HEK293 (cell line): Measurements from ENCODE around the gene PITPNM1.
A peak's percentile ranks its signal among the peaks of the same experiment; 100 is the strongest.

Source experiments
- CTCF ChIA-PET: fragments of 350-600 bp; formaldehyde crosslinking; extraction: SDS; loops from one replicate; lab custom pipeline; 2021; ENCODE audit warnings: antibody characterized with exemption; lab: Yijun Ruan, JAX
- POLR2A ChIA-PET: fragments of 300-600 bp; formaldehyde crosslinking; extraction: SDS; loops from one replicate; lab custom pipeline; 2020; ENCODE audit warnings: antibody characterized with exemption, inconsistent platforms; lab: Yijun Ruan, JAX
- H3K27ac ChIP-seq: fragments of 200-500 bp; sonication (Bioruptor generic); 2 replicates; pipeline ENCODE4 v1.5.1; 2014; ENCODE audit warnings: low read depth, low read length, control low read depth, inconsistent platforms; ENCODE audit errors: extremely low read depth
- H3K36me3 ChIP-seq, 2 experiments: fragments of 200-500 bp in 1 of 2; sonication (Bioruptor generic) in 1 of 2; 1 replicate in 1 of 2; 2 replicates in 1 of 2; pipeline ENCODE4 v1.5.1; 2014 to 2017; ENCODE audit warnings: inconsistent platforms in 2 of 2, low read length in 2 of 2; ENCODE audit not compliant: control insufficient read depth in 2 of 2, insufficient read depth in 1 of 2
- H3K4me1 ChIP-seq: fragments of 200-500 bp; sonication (Bioruptor generic); 2 replicates; pipeline ENCODE4 v1.5.1; 2014; ENCODE audit warnings: mild to moderate bottlenecking, low read length, inconsistent platforms; ENCODE audit not compliant: control insufficient read depth, insufficient read depth
- H3K4me3 ChIP-seq: 2 replicates; pipeline ENCODE4 v1.5.1; 2011; ENCODE audit warnings: low read depth, mild to moderate bottlenecking, control low read depth, low read length, moderate library complexity
- H3K9me3 ChIP-seq: fragments of 200-500 bp; sonication (Bioruptor generic); 2 replicates; pipeline ENCODE4 v1.5.1; 2014; ENCODE audit warnings: low read depth, low read length, inconsistent platforms; ENCODE audit not compliant: control insufficient read depth, insufficient read depth
- GLI2 ChIP-seq: fragments of 450-650 bp; formaldehyde crosslinking; IDR thresholded peaks from 2 replicates; pipeline ENCODE4; 2017; ENCODE audit warnings: missing biosample characterization, missing genetic modification characterization, low read depth, borderline replicate concordance
- GLIS1 ChIP-seq: fragments of 450-650 bp; formaldehyde crosslinking; IDR thresholded peaks from 2 replicates; pipeline ENCODE4 v1.5.1; 2016; ENCODE audit warnings: missing biosample characterization, missing genetic modification characterization
- IKZF3 ChIP-seq: fragments of 450-650 bp; IDR thresholded peaks from 2 replicates; pipeline ENCODE4 v1.5.0; 2018; ENCODE audit warnings: missing biosample characterization, mild to moderate bottlenecking, missing genetic modification characterization, moderate library complexity
- OSR2 ChIP-seq: fragments of 450-650 bp; formaldehyde crosslinking; IDR thresholded peaks from 2 replicates; pipeline ENCODE4 v1.5.1; 2016; ENCODE audit warnings: missing biosample characterization, missing genetic modification characterization
- SCRT2 ChIP-seq: fragments of 450-650 bp; formaldehyde crosslinking; IDR thresholded peaks from 2 replicates; pipeline ENCODE4 v1.5.1; 2016; ENCODE audit warnings: missing biosample characterization, missing genetic modification characterization
- ZEB2 ChIP-seq: fragments of 450-650 bp; formaldehyde crosslinking; IDR thresholded peaks from 2 replicates; pipeline ENCODE4 v1.5.1; 2016; ENCODE audit warnings: missing biosample characterization, missing genetic modification characterization
- ZFP41 ChIP-seq: fragments of 450-650 bp; formaldehyde crosslinking; IDR thresholded peaks from 2 replicates; pipeline ENCODE4 v1.5.1; 2016; ENCODE audit warnings: missing biosample characterization, missing genetic modification characterization, borderline replicate concordance
- ZNF248 ChIP-seq: fragments of 450-650 bp; formaldehyde crosslinking; IDR thresholded peaks from 2 replicates; pipeline ENCODE4 v1.5.1; 2017; ENCODE audit warnings: missing biosample characterization, missing genetic modification characterization
- ZNF266 ChIP-seq: fragments of 450-650 bp; formaldehyde crosslinking; IDR thresholded peaks from 2 replicates; pipeline ENCODE4 v1.5.1; 2016; ENCODE audit warnings: missing biosample characterization, missing genetic modification characterization, low read depth
- ZNF341 ChIP-seq: fragments of 450-650 bp; formaldehyde crosslinking; IDR thresholded peaks from 2 replicates; pipeline ENCODE4; 2016; ENCODE audit warnings: low read depth, missing biosample characterization, missing genetic modification characterization
- ZNF426 ChIP-seq: fragments of 450-650 bp; formaldehyde crosslinking; IDR thresholded peaks from 2 replicates; pipeline ENCODE4 v1.5.1; 2017; ENCODE audit warnings: missing biosample characterization, missing genetic modification characterization, mild to moderate bottlenecking, inconsistent platforms, moderate library complexity
- ZNF514 ChIP-seq: fragments of 450-650 bp; formaldehyde crosslinking; IDR thresholded peaks from 2 replicates; pipeline ENCODE4 v1.5.1; 2016; ENCODE audit warnings: missing biosample characterization, missing genetic modification characterization
- ZNF561 ChIP-seq: fragments of 450-650 bp; IDR thresholded peaks from 2 replicates; pipeline ENCODE4 v1.5.1; 2018; ENCODE audit warnings: missing biosample characterization, missing genetic modification characterization, borderline replicate concordance
- ZNF571 ChIP-seq: fragments of 450-650 bp; formaldehyde crosslinking; IDR thresholded peaks from 2 replicates; pipeline ENCODE4 v1.5.0; 2017; ENCODE audit warnings: missing biosample characterization, missing genetic modification characterization
- ZNF677 ChIP-seq: fragments of 450-650 bp; IDR thresholded peaks from 2 replicates; pipeline ENCODE4 v1.5.0; 2018; ENCODE audit warnings: missing biosample characterization, mild to moderate bottlenecking, missing genetic modification characterization, moderate library complexity
- ZNF792 ChIP-seq: fragments of 450-650 bp; formaldehyde crosslinking; IDR thresholded peaks from 2 replicates; pipeline ENCODE4 v1.5.1; 2016; ENCODE audit warnings: missing biosample characterization, missing genetic modification characterization
- ZSCAN23 ChIP-seq: fragments of 450-650 bp; formaldehyde crosslinking; IDR thresholded peaks from 2 replicates; pipeline ENCODE4 v1.5.1; 2016; ENCODE audit warnings: missing biosample characterization, missing genetic modification characterization
- TF ChIP-seq, protein P1 (sequence below): fragments of 450-650 bp; formaldehyde crosslinking; IDR thresholded peaks from 2 replicates; pipeline ENCODE4 v1.5.1; 2017; ENCODE audit warnings: missing biosample characterization, missing genetic modification characterization
- TF ChIP-seq, protein P2 (sequence below): IDR thresholded peaks from 2 replicates; pipeline ENCODE4 v1.6.1; 2011; ENCODE audit warnings: mild to moderate bottlenecking, low read depth, low read length, borderline replicate concordance
- TF ChIP-seq, protein P3 (sequence below): fragments of 450-650 bp; formaldehyde crosslinking; IDR thresholded peaks from 2 replicates; pipeline ENCODE4; 2016; ENCODE audit warnings: missing biosample characterization, missing genetic modification characterization
- TF ChIP-seq, protein P4 (sequence below): fragments of 450-650 bp; formaldehyde crosslinking; IDR thresholded peaks from 2 replicates; pipeline ENCODE4 v1.5.1; 2016; ENCODE audit warnings: missing biosample characterization, missing genetic modification characterization

PITPNM1 gene

DNA sequence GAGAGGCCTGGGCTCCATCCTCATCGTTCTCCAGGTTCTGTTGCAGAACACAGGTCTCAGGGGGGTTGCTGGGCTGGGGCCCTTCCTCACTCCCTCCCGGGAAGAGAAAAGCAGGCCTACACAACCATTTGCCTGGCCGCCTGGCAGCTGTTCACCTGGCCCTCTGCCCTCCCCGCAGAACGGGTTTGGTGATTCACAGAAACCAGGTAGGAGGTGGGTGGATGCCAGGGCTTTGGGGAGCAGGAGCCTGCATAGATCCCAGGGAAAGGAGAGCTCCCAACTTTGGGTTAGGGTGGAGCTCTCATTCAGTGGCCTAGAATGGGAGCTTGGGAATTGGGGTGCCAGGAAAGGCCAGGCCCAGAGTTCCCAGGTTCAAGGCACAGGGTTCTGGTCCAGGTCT lies 37.1 kb downstream of the PITPNM1 start:
- Histone ChIP-seq H3K9me3 (no peaks in the 10 kb centered on the region), H3K4me1 (no peaks in the 10 kb centered on the region; the same call in 1 of the 2 replicates), H3K27ac (no peak overlapping the region; the same call in 1 of the 2 replicates), H3K36me3 (no peaks in the 10 kb centered on the region), H3K4me3 (peak overlapping the region; percentile 71)
- TF ChIP-seq ZNF266 (no peak), GLIS1 (tag by site-specific recombination) (0 out of 2 replicates have a peak, but pooled peaks have one; percentile 2), ZNF426 (tag by site-specific recombination) (no peak), ZNF341 (tag by site-specific recombination) (peak; percentile 66), ZNF248 (no peak), IKZF3 (no peak), ZNF792 (no peak), ZNF571 (tag by site-specific recombination) (no peak)
- TF ChIP-seq, protein P1, sequence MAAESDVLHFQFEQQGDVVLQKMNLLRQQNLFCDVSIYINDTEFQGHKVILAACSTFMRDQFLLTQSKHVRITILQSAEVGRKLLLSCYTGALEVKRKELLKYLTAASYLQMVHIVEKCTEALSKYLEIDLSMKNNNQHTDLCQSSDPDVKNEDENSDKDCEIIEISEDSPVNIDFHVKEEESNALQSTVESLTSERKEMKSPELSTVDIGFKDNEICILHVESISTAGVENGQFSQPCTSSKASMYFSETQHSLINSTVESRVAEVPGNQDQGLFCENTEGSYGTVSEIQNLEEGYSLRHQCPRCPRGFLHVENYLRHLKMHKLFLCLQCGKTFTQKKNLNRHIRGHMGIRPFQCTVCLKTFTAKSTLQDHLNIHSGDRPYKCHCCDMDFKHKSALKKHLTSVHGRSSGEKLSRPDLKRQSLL (tag by site-specific recombination), result 0 out of 2 replicates have a peak, but pooled peaks have one; percentile 59
- POLR2A ChIA-PET, result interaction anchor here (0.5 to 2.8 kb wide), 10 partner anchors 8 to 481 kb away, joined by 3 to 23 read pairs (median 5); partner anchors contain the start of genes AIP, PITPNM1, PPP1CA and PTPRCAP
- CTCF ChIA-PET, result interaction anchor here (1.0 to 1.9 kb wide), 3 partner anchors 17 to 79 kb away, joined by 6 to 10 read pairs (median 10); partner anchors contain the start of gene PPP1CA

DNA sequence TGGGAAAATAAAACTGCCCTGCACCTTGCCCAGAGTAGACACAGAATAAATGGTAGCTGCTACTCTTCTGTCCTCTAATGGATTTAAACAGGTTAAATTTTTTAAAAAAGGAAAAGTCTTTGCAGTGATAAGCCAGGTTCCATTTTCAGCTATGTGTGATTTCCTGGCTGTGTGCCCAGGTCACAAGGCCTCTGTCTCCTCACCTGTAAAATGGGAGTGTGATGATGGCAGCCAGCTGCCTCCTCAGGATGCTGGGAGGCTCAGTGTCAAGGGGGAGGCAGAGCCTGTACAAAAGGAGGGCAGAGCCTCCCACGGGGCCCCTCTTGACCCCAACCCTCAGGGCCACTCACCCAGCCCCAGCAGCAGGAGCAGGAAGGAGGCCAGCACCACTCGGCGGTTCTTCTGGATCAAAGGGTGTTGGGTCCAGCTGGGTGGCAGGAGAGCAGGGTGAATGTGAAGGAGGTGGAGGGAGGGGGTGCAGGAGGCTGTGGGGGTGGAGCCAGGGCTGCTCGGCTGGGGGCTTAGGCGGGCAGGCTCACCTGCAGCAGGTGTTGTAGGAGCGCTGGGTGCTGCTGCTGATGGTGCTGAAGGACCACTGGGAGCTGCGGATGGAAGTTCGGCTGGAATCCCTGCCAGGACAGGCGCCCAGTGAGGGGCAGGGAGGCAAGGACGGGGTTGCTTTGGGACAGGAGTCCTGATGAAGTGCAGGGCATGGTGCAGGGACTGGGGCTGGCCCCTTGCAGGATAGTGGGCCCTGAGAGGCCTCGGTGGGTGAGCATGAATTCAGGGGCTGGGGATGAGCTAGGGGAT lies 38.0 kb downstream of the PITPNM1 start:
- ChIA-PET CTCF (interaction anchor here (0.6 to 1.6 kb wide), 3 partner anchors 18 to 125 kb away, joined by 4 to 10 read pairs (median 6); partner anchors contain the start of gene PPP1CA), POLR2A (interaction anchor here (0.5 to 2.8 kb wide), 4 partner anchors 16 to 480 kb away, joined by 3 to 23 read pairs (median 11); partner anchors contain the start of genes AIP, PPP1CA and PTPRCAP)
- H3K36me3 ChIP-seq, result no peaks in the 10 kb centered on the region
- no peaks in the 10 kb centered on the region for H3K9me3 ChIP-seq
- H3K27ac ChIP-seq, result no peak overlapping the region
- no peak overlapping the region for H3K4me3 ChIP-seq
- TF ChIP-seq, protein P2, sequence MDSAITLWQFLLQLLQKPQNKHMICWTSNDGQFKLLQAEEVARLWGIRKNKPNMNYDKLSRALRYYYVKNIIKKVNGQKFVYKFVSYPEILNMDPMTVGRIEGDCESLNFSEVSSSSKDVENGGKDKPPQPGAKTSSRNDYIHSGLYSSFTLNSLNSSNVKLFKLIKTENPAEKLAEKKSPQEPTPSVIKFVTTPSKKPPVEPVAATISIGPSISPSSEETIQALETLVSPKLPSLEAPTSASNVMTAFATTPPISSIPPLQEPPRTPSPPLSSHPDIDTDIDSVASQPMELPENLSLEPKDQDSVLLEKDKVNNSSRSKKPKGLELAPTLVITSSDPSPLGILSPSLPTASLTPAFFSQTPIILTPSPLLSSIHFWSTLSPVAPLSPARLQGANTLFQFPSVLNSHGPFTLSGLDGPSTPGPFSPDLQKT, result no peak
- TF ChIP-seq ZNF514 (tag by site-specific recombination) (no peak), OSR2 (tag by site-specific recombination) (no peak), GLI2 (tag by site-specific recombination) (no peak), ZSCAN23 (no peak), ZFP41 (no peak), ZNF677 (tag by site-specific recombination) (no peak), ZNF561 (no peak), SCRT2 (tag by site-specific recombination) (no peak), ZEB2 (tag by site-specific recombination) (no peak)
- TF ChIP-seq, protein P3, sequence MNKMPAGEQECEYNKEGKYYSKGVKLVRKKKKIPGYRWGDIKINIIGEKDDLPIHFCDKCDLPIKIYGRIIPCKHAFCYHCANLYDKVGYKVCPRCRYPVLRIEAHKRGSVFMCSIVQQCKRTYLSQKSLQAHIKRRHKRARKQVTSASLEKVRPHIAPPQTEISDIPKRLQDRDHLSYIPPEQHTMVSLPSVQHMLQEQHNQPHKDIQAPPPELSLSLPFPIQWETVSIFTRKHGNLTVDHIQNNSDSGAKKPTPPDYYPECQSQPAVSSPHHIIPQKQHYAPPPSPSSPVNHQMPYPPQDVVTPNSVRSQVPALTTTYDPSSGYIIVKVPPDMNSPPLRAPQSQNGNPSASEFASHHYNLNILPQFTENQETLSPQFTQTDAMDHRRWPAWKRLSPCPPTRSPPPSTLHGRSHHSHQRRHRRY (tag by site-specific recombination), result no peak
- TF ChIP-seq, protein P4, sequence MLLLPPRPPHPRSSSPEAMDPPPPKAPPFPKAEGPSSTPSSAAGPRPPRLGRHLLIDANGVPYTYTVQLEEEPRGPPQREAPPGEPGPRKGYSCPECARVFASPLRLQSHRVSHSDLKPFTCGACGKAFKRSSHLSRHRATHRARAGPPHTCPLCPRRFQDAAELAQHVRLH (tag by site-specific recombination), result no peak
- H3K4me1 ChIP-seq, result no peaks in the 10 kb centered on the region; the same call in 1 of the 2 replicates
